ENCODE data around the gene KANSL1.
"Not testable (repeated sequence)": the region's sequence is repeated elsewhere in the genome, so short reads cannot be mapped to it uniquely, and the experiment has no call there.

The KANSL1 gene

DNA sequence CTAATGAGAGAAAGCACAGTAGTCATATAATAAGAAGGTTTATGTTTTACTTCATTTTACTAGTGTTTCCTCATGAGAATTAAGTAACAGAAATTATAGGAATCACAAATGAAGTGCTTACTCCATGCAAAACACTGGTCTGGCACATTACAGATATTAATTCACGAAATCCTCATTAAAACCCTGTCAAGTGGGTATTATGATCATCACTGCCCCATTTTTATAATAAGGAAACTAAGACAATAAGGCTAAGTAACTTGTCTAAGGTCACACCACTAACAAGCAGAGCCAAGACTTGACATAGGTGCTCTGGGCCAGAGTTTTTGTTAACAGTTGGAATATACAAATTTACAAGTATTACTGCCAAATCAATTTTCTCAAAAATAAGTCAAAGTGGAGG lies 83.0 kb downstream of the KANSL1 start:
- DNase-seq (ENCODE audit: low read depth, low spot score), result no peak

DNA sequence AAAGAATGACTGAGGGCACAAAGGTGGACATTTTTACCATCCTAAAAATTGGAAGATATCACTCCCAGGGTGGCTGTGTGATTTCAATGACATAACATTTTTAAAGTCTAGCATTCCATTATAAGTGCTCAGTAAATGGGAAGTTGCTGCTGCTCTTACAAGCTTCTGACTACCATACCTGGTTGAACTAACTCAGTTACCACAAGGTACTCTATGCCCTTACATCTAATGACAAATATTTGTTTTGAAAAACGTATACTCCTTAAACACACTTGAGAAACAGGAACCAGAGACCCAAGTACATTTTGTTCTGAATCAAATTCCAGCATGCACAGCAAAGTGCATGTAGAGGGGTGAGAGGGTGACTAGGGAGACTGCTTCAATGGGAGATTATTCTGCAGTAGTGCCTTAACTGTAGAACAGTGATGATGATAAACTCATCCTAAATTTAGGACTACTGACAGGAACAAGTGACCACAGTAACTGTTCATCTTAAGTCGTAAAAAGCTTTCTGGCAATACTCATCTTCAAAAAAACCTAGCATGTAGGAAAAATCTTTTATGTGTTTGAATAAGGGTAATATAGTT lies 83.5 kb downstream of the KANSL1 start:
- no peak for DNase-seq (ENCODE audit: low read depth, low spot score)

DNA sequence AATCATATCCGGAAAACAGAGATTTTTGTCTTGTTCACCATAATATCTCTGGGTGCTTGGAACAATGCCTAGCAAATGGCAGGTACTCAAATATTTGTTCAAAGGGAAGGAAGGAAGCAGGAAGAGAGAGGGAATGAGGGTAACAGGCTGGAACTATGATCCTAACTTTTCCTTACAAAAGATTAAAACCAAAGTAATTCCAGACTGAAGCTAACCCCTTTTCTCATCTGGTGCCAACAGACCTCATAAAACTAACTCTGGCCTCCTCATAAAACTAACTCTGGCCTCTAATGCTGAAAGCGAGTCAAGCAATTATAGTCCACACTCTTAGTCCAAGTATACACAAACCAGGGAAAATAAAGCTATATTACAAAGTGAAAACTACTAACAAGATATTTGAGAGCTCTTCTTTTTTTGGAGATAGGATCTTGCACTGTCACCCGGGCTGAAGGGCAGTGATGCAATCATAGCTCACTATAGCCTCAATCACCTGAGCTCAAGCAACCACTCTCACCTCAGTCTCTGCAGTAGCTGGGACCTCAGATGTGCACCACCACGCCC lies 84.6 kb downstream of the KANSL1 start:
- no peak for DNase-seq (ENCODE audit: low read depth, low spot score)

DNA sequence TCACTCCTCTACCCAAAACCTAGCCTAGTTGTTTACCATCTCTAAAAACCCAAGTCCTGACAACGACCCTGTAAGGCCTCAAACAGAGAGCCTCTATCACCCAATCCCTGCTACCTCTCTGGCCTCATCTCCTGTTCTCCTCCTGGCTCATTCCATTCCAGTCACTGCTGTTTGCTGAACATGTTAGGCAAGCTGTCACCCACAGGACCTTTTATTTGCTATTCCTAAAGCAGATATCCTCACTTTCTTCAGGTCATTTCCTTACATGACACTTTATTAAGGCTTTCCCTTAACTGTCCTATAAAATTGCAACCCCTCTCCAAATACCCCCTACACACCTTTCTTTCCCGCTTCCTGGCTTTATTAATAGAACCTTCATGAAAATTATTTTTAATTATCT lies 85.1 kb downstream of the KANSL1 start:
- DNase-seq (ENCODE audit: low read depth, low spot score), result no peak

DNA sequence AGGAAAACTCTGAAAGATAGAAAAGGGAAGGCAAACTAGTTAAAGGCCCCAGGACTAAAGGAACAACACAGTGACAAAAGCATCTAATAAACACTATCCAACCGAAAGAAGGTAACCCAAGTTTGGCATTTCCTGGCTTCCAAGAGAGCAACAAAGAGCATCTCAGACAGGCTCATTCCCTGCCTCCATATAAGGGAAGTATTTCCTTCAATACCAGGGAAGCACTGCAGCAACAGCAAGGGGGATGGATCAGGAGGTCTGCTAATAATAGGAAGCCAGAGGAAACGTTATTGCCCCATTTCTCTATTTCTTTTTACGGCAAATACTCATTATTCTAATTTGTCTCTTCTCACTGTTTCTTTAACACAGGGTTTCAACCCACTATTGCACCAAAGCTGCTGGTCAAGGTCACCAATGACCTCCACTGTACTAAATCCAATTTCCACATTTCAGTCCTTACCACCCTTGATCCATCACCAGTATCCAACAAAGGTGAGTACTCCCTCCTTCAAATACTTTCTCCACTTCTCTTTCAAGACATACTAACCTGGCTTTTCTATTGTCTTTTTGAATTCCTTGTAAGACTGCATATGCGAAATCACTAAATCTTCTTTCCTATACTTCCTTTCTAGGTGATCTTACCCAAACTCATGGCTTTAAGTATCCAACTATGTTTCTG lies 86.1 kb downstream of the KANSL1 start:
- no peak for DNase-seq (ENCODE audit: low read depth, low spot score)

DNA sequence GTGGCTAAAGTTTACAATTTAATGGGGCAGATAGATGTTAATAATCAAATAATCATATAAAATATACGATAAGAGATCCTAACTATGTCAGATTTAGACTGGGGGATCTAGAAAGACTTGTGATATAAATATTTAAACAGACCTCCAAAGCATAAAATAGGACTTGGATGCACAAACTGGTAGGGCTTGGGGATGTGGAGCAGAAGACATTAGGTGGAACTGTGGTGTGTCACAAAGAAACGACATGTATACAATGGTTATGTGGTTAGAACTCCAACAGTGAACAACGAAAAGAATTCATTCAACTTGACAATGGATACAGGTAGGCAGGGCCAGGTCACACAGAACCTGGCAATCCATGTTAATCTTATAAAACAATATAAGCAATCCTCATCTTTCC lies 90.4 kb downstream of the KANSL1 start:
- not testable (repeated sequence) for DNase-seq (ENCODE audit: low read depth, low spot score)

DNA sequence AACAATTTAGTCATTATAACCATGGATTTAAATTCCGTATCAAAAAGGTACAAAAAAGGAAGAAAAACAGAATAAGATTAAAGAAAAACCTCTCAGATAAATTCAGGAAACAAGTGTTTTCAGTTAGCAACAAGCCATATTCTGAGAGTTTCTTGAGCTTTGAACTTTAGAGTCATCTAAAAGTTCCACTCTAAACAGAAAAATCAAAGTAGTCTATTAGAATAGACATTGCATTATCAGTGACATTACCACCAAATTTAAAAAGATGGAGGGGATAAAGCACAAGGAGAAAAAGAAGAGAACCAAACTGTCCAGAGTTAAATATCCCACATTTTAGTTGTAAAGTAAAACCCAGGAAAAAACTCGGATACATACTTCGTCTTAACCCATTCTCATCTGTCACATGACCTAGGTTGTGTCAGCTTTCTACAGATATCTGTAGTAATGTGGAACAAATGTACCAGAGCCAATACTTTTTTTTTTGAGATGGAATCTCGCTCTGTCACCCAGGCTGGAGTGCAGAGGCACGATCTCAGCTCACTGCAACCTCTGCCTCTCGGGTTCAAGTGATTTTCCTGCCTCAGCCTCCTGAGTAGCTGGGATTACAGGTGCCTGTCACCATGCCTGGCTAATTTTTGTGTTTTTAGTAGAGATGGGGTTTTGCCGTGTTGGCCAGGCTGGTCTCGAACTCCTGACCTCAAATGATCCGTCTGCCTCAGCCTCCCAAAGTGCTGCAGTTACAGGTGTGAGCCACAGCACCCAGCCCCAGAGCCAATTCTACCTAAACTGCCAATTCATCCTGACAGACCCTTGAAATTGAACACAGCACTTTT lies 91.2 kb downstream of the KANSL1 start:
- DNase-seq (ENCODE audit: low read depth, low spot score), result not testable (repeated sequence)

DNA sequence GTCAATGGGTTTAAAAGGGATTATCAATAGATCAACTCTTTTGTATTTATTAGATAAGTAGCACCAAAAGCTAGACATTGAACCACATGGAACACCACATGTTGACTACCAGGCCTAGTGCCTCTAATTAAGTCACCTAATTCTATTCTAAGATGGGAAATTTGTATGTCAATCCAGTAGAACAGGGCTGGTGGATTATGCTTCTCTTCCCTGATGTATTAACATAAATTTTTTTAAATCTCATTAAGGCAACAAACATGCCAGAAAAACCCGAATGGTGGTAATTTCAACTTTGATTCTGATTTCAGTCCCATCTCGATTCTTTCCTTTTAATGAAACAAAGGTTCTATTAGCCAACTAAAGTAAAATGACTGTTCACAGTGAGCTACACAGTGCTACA lies 92.6 kb downstream of the KANSL1 start:
- no peak for DNase-seq (ENCODE audit: low read depth, low spot score)

DNA sequence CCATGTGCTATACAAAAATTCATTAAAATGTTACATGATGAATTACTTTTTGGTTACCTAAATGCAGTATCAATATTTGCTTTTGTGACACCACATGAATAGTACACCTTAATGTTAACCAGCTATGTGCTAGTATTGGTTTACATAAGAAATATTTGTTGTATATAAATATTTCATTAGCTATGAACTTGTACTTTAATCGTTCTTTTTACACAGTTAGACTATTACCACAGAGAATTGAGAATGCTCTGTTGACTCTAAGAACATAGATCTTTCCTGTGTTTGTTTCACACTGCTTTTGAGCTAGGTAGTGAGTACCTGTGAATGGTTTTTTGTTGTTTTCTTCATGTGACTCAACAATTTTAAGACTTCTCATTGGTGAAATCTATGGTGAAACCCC lies 93.4 kb downstream of the KANSL1 start:
- no peak for DNase-seq (ENCODE audit: low read depth, low spot score)

DNA sequence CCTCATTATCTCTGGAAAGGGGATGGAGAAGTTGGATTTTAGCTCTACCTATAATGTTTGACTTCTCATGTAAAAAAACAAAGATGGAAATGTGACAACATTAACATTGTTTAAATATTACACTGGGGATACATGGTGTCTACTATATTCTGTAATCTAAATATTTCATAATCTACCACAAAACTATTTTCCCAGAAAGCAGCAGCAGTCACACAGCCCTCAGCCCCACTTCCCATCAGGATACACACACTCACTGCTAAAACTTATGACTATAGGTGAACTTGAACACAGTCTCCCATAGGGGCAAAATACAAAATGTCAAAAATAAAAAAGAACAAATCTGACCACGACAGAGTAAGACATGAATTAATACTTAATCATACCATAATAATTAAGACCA lies 95.7 kb downstream of the KANSL1 start:
- no peak for DNase-seq (ENCODE audit: low read depth, low spot score)

DNA sequence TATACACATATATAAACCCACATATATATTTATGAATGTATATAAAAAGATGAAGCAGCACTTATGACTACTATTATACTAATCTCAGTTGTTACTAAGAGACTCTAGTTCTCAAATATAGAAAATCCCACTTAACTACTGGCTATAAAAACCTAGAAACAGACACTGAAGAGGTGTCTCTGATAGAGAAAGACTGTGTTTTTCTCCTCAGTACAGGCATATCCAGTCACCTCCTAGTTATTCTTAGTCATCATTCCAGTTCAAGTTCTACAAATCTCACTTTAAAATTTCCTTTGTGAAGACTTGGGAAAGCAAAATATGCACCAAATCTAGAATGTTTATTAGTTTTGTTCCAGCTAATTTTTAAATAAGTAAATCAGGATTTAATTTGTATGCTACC lies 100.2 kb downstream of the KANSL1 start:
- DNase-seq (ENCODE audit: low read depth, low spot score), result no peak

DNA sequence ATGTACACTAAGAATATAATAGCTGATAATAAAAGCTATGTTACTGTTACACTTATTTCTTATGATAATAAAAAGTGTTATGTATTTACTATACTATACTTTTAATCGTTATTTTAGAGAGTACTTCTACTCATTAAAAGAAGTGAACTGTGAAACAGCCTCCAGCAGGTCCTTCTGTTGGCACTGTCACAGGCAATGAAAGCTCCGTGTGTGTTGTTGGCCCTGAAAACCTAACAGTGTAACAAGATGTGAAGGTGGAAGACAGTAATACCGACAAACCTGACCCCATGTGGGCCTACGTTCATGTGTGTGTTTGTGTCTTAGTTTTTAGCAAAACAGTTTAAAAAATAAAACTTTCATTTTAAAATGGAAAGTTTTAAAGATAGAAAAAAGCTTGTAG lies 102.4 kb downstream of the KANSL1 start:
- no peak for DNase-seq (ENCODE audit: low read depth, low spot score)

DNA sequence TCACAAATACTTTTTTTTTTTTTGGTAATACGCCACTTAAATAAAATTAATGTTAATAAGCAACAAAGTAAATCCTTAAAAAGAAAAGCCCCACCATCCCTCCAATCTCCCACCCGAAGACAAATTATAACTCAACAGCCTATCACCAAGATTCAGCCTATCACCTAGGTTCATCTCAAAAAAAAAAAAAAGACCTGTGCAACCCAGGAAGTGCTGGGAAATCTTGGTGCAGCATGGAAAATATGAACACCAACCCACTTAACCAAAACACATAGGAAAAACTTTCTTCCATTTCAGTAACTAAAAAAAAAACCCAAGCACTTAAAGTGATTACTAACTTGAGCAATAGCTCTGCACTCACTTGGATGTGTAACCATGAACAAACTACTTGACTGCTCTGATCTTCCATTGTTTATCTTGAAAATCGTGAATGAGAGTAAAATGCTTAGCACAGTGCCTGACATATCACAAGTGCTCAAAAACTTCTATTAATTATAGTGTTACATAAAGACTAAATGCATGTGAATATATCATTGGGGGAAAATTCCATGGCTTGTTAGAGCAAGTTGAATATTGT lies 103.8 kb downstream of the KANSL1 start:
- DNase-seq (ENCODE audit: low read depth, low spot score), result no peak

DNA sequence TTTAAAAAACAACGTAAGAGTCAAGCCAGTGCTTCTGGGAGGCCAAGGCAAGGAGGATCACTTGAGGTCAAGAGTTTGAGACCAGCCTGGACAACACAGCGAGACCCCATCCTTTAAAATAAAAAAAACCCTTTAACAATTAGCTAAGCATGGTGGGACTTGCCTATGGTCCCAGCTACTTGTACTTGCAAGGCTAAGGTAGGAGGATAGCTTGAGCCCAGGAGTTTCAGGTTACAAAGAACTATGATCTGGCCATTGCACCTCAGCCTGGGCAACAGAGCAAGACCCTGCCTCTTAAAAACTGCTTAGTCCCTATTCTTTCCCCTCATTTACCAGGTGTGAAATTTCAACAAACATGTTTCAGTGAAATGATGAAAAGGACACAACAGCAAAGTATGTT lies 104.6 kb downstream of the KANSL1 start:
- no peak for DNase-seq (ENCODE audit: low read depth, low spot score)

DNA sequence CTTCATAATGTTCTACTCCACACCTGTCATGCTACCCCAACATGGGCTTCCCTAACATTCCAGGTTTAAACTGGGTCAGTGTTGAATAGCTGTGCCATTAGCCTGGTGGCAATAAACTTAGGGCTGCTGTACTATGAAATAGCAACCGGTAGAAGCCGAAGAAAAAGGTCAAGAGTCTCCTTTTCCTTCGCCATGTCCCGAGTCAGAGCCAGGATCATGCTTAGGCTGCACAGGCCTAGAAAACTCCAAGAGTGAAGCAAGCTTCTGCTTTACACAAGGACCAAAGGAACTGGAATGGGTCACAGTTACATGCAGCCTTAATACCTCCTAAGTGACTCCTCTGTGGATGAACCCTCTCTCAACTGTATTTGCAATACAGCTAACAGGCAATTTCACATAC lies 105.4 kb downstream of the KANSL1 start:
- not testable (repeated sequence) for DNase-seq (ENCODE audit: low read depth, low spot score)

DNA sequence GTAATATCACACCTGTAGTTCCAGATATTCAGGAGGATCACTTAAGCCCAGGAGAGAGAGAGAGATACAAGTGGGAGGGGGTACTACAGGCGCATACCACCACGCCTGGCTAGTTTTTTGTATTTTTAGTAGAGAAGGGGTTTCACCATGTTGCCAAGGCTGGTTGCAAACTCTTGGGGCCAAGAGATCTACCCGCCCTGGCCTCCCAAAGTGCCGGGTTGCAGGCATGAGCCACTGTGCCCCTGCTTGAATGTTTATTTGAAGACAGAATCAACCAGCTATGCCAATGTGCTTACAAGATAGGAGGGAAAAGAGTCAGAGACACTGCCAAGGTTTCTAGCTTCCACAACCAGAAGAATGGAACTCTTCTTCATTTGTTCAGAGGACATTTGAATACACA lies 106.4 kb downstream of the KANSL1 start:
- no peak for DNase-seq (ENCODE audit: low read depth, low spot score)

DNA sequence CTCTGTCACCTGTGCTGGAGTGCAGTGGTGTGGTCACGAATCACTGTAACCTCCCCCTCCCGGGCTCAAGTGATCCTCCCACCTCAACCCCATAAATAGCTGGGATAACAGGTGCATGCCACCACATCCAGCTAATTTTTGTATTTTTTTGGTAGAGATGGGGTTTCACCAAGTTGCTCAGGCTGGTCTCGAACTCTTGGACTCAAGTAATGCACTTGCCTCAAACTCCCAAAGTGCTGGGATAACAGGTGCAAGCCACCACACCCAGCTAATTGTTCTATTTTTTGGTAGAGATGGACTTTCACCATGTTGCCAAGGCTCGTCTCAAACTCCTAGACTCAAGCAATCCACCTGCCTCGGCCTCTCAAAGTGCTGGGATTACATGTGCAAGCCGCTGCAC lies 107.7 kb downstream of the KANSL1 start:
- no peak for DNase-seq (ENCODE audit: low read depth, low spot score)

DNA sequence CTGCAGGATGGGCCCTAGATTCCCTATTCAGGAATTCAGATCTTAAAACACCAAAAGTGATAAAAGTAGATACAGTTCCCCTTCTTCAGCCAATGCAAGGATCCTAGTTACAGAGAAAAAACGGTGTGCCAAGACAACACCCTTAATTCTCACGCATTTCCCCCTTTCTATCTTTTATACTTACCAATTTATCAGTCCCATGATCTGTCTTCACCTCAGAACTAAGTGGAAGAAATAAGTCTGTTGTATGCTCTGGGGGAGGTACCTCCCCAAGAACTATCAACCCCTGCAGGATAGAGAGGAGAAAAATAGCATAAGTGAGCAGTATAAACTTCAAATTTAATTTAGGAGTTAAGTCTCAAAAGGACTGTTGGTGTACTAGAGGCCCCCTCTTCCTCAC lies 111.0 kb downstream of the KANSL1 start:
- no peak for DNase-seq (ENCODE audit: low read depth, low spot score)

DNA sequence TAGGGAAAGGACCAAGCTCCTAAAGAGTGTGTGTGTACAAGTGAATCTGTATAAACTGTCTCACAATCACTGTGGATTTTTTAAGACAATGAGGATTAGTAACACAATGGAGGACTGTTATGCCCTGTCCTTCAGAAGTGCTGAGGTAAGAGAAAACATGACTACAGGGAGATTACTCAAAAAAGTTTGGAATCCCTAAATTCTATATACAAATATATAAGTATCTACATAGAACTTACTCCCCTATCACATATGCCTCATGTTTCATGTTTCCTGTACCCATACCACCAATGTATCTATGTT lies 112.3 kb downstream of the KANSL1 start:
- no peak for DNase-seq (ENCODE audit: low read depth, low spot score)

DNA sequence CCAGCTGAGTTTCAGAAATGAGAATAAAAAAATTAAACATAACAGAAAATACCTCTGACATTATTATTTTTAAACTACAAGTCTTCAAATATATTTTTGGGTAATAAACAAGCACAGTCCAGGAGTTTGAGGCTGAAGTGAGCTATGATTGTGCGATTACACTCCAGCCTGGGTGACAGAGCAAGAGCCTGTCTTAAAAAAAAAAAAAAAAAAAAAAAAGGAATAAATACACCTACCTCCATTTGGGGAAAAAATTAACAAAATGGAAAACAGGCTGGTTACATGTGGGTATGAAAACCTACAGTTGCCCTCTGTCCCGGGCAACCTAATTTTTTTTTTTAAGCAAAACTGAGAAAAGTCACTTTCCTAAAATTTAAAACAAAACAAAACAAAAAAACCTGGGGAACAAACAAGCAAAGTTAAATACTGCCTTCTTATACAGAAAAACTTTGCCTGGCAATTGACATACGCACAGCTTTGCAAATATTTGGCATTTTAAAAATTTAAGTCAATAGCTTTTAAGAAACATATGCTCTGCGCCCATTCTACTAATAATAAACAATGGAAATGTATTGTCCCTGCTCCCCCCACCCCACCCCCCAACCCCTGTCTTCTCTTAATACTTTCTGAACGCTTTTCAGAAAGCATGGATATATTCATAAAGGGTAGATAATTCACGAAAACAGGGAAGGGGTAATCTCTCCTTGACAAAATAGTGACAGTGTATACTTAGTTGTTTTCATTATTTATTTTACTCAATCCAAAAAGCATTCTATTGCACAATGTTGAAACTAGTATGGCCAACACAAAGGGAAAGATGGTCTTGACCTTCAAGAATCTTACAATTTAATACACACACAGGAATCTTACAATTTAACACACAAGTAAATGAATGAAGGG lies 112.9 kb downstream of the KANSL1 start:
- DNase-seq (ENCODE audit: low read depth, low spot score), result no peak

DNA sequence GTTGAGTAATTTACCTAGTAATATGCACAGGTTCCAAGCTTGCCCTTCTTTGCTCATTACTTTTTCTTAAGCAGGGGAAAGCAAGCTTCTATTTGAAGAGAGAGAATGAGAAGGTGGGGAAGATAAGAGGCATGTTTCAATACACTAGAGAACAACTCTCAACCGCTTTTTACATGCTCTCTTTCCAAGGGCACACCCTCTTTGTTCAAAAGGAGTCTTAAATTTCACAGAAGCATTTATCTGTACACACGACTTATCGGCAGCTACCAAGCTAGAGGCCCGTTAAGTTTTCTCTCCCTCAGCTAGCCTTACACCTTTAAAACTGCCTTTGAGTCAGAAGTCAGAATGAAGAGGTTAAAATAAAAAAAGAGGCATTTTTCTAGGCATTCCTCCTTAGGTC lies 114.6 kb downstream of the KANSL1 start:
- DNase-seq (ENCODE audit: low read depth, low spot score), result no peak

All from activated CD4-positive, CD25-positive, alpha-beta regulatory T cell treated with anti-CD3 and anti-CD28 coated beads, Interleukin-2, amount 50 U/mL, for 16 hours (primary cell).